GM13977 (cell line): Measurements from ENCODE around the gene CCDC69.

Experiments used
- DNase-seq: peaks from one replicate; pipeline ENCODE4 v3.0.0; 2012; ENCODE audit warnings: low spot score
- in situ Hi-C: fragments of 300-500 bp; cut with MboI; formaldehyde crosslinking; loops from one replicate; pipeline ENCODE4 v1.12.0; 2022; ENCODE audit warnings: low sequenced_read_pairs, low pct_unique_long_range_greater_than_20kb, mixed read lengths, inconsistent platforms; ENCODE audit not compliant: unreplicated experiment
- TF ChIP-seq, protein P1 (sequence below): IDR thresholded peaks from 2 replicates; pipeline ENCODE4 v1.5.1; 2012; ENCODE audit warnings: mild to moderate bottlenecking, control low read depth; ENCODE audit not compliant: insufficient read depth; ENCODE audit errors: extremely low read depth, missing control alignments

The CCDC69 gene

DNA sequence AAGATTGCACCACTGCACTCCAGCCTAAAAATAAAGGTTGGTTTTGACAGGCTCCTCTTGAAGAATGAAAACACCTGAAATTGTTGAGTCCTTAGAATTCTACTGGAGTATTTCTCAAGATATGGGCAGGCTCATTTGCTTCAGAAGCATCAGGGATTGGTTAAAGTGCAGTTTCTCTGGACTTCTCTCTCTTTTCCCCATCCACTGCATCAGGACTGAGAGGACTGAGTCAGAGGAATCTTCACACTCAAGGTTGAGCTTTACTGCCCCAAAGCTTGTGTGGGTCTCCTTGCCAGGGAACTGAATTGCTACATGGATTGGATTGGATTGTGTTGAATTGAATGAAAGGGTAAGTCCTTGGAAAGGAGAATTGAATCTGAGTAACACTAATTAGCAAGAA is 7.5 kb upstream of the CCDC69 start:
- TF ChIP-seq, protein P1, sequence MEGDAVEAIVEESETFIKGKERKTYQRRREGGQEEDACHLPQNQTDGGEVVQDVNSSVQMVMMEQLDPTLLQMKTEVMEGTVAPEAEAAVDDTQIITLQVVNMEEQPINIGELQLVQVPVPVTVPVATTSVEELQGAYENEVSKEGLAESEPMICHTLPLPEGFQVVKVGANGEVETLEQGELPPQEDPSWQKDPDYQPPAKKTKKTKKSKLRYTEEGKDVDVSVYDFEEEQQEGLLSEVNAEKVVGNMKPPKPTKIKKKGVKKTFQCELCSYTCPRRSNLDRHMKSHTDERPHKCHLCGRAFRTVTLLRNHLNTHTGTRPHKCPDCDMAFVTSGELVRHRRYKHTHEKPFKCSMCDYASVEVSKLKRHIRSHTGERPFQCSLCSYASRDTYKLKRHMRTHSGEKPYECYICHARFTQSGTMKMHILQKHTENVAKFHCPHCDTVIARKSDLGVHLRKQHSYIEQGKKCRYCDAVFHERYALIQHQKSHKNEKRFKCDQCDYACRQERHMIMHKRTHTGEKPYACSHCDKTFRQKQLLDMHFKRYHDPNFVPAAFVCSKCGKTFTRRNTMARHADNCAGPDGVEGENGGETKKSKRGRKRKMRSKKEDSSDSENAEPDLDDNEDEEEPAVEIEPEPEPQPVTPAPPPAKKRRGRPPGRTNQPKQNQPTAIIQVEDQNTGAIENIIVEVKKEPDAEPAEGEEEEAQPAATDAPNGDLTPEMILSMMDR: no peak
- DNase-seq: no peak
- in situ Hi-C loops: no loop called here

DNA sequence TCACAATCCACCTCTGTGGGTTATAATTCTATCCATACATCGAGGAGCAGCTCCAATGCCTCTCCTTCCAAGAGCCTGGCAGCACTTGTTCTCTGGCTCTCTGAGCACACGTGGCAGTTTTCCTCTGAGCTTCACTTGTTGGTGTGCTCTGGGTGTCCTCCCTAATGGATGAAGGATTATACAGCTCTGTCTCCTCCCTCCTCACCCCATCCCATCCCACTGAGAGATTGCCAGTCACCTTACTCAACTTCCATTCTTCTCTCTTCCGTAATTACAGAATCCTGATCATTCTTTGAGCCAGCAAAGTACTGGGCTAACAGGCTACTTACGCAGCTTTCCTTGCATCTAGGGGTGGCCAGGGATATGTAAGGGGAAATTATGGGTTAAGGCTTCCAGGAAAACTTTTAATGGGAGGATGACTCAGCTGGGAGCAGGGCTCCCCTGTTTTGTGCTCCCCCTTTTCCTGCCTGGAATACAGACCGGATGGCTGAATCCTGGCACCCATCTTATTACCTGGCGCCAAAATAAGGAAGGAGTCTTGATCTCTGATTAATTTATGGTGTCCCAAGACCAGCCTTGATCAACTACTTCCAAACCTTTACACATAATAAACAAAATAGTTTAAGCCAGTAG is 6.3 kb upstream of the CCDC69 start:
- no peak for DNase-seq
- TF ChIP-seq, protein P1: no peak
- in situ Hi-C loops: no loop called here

DNA sequence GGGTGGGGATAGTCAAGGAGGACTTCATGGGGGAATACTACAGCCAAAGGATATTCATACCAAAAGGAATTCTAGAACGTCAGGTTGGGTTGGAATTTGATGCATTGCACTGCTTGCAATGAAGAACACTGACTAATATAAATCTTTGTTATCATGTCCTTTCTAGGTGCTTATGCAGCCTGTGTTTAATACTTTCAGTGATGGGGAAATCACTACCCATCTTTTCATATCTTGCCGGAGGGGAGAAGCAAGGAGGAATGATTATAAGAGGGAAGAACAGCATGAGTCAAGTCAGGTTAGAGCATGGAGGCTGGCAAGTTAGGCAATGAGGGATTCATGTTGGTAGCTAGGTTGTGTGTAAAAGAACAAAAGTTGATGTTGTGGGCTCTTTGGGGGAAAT is 5.1 kb upstream of the CCDC69 start:
- in situ Hi-C loops: no loop called here
- DNase-seq: no peak
- TF ChIP-seq, protein P1: no peak

DNA sequence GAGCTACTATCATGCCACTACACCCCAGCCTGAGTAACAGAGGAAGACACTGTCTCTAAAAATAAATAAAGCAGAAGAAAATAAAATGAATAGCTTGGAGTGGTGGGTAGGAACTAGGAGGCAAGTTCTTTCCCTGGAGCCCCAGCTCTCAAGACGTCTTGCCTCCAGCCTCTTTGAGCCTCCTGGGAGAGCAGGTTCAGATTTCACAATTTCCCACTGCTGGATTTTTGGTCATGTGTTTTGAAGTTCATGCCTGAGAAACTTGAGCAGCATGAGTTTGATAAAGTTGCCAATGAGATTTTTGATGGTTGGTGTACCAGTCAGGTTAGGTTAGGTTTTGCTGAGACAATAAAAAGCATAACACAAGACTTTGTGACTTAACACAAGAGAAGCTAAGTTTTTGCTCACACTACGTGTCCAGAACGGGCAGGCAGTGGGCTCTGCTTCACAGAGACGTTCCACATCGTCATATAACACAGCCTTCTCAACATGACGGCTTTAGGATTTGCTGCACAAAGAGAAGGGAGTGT is 4.1 kb upstream of the CCDC69 start:
- TF ChIP-seq, protein P1: no peak
- DNase-seq: no peak
- in situ Hi-C loops: no loop called here

DNA sequence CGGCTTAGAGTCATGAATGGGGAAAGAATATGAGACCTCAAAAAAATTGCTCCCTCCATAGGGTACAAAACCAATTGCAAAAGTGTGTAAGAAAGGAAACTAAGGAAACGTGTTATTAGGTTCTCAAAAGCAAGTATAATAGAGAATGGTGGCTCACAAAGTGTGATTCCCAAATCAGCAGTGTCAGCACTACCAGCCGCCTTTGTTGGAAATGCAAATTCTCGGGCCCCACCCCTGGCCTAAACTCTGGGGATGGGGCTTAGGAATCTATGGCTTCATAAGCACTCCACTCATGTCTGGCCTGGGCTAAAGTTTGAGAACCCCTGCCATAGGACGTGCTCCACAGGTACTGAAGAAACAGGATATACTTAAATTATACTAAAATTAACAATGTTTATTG is 1.6 kb upstream of the CCDC69 start:
- in situ Hi-C loops: no loop called here
- DNase-seq: no peak
- TF ChIP-seq, protein P1: no peak

DNA sequence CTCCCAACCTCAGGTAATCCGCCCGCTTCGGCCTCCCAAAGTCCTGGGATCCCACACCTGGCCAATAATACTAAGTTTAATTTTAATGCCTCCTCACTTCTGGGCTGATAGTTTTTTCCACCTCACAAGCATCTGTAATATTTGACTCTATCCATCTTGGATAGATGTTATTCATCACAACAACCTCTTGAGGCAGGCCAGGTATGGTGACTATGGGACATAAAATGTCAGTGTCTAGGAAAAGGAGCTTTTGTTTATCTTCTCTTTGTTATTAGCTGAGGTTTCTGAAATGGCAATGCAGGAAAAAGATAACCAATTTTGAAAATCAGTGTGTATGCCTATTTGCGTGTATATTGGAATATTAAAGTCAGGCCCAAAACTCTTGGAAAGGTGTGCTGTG is 1.2 kb upstream of the CCDC69 start:
- TF ChIP-seq, protein P1: peak; percentile 6
- no peak for DNase-seq
- in situ Hi-C loops: no loop called here

DNA sequence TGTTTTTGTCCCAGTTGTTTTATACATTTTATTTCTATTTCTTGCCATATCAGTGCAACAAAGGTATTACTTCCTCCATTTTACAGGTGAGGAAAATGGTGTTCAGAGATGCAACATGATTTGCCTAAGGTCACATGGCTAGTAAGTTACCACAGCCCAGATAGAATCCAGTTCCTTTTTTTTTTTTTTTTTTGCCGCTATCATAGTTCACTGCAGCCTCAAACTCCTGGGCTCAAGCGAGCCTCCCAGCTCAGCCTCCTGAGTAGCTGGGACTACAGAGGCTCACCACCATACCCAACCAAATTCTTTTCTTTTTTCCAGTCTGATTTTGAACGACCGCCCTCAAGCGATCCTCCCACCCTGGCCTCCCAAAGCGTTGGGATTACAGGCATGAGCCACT is 480 bp upstream of the CCDC69 start:
- TF ChIP-seq, protein P1: no peak

More for the DNA sequence above, 480 bp upstream of the CCDC69 start:
- in situ Hi-C loops: no loop called here
- peak; percentile 48 for DNase-seq
